ENCODE data around the gene ARFGEF3. TPM values are rescaled to one million over a fixed set of nuclear protein-coding genes. Genes with fewer than 3 reads are reported as not detected.

The ARFGEF3 gene
- total RNA-seq, 1 experiment from 2014 or later: 3.3 TPM

Other genes with a start within 250 kb of the ARFGEF3 start
- 47.4 and 49.3 TPM in 2 replicates for gene PERP, start 54.5 kb upstream of the ARFGEF3 start, total RNA-seq (2014; rRNA removed; shearing (Covaris generic))
- not detected in 2 replicates for gene PBOV1, start 56.6 kb downstream of the ARFGEF3 start, total RNA-seq (2014; rRNA removed; shearing (Covaris generic))
- not detected in 2 replicates for gene SMIM28, start 216.0 kb downstream of the ARFGEF3 start, total RNA-seq (2014; rRNA removed; shearing (Covaris generic))
- 39.2 and 41.6 TPM in 2 replicates for gene HEBP2, start 242.3 kb downstream of the ARFGEF3 start, total RNA-seq (2014; rRNA removed; shearing (Covaris generic))

All from Daoy (cell line).